Astrocyte of the cerebellum (primary cell): ENCODE data around the gene POLR3F.
"Not testable (repeated sequence)": the region's sequence is repeated elsewhere in the genome, so short reads cannot be mapped to it uniquely, and the experiment has no call there.

Experiments
- DNase-seq: peaks from one replicate; pipeline ENCODE4 v3.0.0-alpha.2; 2011; ENCODE audit warnings: low read depth
- H3K4me3 ChIP-seq: 2 replicates; pipeline ENCODE4 v1.5.1; 2011; ENCODE audit warnings: mild to moderate bottlenecking, low read depth, low read length, moderate library complexity
- CTCF ChIP-seq: IDR thresholded peaks from 2 replicates; pipeline ENCODE4 v1.5.1; 2012; ENCODE audit warnings: low read length, low read depth, moderate library complexity, mild to moderate bottlenecking; ENCODE audit errors: missing control alignments
- in situ Hi-C: cut with HindIII; loops from 2 replicates; pipeline ENCODE4 v1.10.0; 2017; ENCODE audit warnings: low sequenced_read_pairs

POLR3F gene

GRCh38 chr20:18497603-18498002, 30.4 kb downstream of the POLR3F start:
- in situ Hi-C loops: no loop called here
- DNase-seq: no peak
- TF ChIP-seq CTCF: no peak
- H3K4me3 ChIP-seq: no peak overlapping the region

GRCh38 chr20:18501672-18502071, 34.5 kb downstream of the POLR3F start:
- H3K4me3 ChIP-seq, DNase-seq, in situ Hi-C loops: not testable (repeated sequence)

GRCh38 chr20:18504479-18505060, 37.4 kb downstream of the POLR3F start:
- in situ Hi-C loops: no loop called here
- TF ChIP-seq CTCF: no peak
- DNase-seq: no peak
- H3K4me3 ChIP-seq: no peak overlapping the region

DNA sequence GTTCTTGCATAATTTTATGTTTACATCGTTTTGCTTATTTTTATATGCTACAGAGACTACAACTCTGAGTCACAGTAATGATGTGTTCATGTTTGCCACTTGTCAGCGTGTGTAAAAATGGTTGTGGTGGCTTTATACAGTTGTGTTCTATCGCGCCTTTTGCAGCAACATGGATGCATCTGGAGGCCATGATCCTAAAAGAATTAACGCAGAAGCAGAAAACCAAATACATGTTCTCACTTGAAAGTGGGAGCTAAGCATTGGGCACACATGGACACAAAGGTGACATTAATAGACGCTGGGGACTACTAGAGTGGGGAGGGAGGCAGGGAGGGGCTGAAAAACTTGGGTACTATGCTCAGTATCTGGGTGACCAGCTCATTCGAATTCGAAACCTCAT, 39.6 kb downstream of the POLR3F start:
- DNase-seq: no peak
- in situ Hi-C loops: no loop called here
- H3K4me3 ChIP-seq: peak overlapping the region; percentile 88
- TF ChIP-seq CTCF: no peak

DNA sequence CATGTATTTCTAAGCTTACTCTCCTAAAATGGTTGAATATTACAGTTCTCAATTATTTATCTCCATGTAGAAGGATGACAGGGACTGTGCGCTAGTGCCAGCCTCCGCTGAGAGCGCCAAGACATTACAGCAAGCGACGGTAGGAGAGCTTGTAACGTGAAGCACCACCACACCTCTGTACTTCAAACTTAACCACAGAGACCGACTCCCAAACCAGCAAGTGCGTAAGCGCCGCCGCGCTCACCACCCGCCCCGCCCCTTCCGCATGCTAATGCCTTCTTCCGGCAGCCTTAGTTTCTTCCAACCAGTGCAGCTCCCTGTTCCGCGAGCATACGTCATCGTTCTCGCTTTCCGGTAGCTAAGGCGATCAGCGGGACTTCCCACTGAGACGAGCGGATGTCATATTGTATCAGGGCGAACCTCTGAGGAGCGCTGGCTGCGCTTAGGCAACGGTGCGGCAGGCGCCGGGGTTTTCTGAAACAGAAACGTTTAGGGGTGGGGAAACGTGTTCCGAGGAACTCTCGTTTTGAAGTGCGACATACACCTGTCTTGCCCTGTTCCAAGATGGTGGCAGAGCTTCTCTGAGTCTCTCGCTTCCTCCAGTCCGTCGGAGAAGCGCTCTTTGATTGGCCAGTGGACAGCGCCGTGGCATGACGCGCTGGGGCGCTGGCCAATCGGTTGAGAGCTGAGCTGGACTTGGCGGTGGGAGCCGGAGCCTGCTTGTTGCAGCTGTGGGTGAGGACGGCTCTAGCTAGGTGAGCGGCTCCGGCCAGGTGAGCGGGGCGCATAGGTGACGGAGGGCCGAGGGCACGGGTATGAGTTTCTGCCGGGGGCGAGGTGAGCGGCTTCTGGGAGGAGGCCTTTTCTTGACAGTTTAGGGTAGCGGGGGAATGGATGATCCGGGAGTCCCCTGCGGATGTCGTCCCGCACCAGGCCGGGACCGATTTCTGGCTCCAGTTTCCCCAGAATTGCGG, 40.3 kb downstream of the POLR3F start, which contains the start of gene SEC23B:
Gene SEC23B (plus strand): TSS at position 723 of the 974 bp plus-strand sequence. CDS start 2,896 bp downstream, outside the sequence.
- H3K4me3 ChIP-seq: peak within 1 kb of the TSS; percentile 88
- peak; percentile 96 for DNase-seq
- in situ Hi-C loops: no loop called here
- no peak for TF ChIP-seq CTCF

DNA sequence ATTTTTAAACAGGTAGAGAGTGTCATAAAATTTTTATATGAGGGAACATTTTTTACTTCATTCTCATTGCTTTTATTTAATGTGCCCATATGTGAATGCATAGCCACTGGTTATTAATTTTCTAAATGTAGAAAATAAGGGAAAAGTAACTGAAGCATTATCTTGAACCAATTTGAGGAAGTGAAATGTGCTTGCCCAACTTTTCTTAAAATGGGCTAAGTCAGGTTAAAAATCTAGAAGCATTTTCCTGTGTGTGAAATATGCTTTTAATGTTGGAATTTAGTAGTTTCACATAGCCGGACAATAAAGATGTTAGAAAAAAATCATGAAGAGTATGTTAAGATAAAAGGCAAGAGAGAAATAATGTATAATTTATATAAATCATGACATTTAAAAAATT, 44.4 kb downstream of the POLR3F start:
- no peak for TF ChIP-seq CTCF
- in situ Hi-C loops: no loop called here

DNA sequence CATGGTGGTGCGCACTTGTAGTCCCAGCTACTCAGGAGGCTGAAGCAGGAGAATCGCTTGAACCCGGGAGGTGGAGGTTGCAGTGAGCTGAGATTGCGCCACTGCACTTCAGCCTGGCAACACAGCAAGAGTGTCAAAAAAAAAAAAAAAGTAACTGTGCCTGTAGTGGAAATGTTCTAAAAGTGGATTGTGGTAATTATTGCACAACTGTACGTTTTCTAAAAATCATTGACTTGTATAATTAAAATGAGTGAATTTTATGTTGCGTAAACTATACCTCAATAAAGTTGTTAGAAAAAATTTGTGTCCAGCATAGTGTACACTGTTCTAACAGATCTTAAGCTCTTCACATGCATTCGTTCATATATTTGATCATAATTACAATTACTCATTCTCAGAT, 46.0 kb downstream of the POLR3F start:
- DNase-seq: no peak
- in situ Hi-C loops: no loop called here
- no peak for TF ChIP-seq CTCF
- H3K4me3 ChIP-seq: no peak overlapping the region

More for the DNA sequence above, 44.4 kb downstream of the POLR3F start:
- no peak overlapping the region for H3K4me3 ChIP-seq
- DNase-seq: no peak
